HG02571 (cell line): Measurements from ENCODE around the gene SMARCA1.

Experiments
- ATAC-seq: cut with Tn5 transposase; IDR thresholded peaks from one replicate; pipeline ENCODE4 v1.9.1; 2021; ENCODE audit warnings: mild to moderate bottlenecking, moderate library complexity; ENCODE audit not compliant: unreplicated experiment

Gene SMARCA1

GRCh38 chrX:129529685-129530281 lies 6.5 kb upstream of the SMARCA1 start:
- ATAC-seq: no peak

GRCh38 chrX:129525896-129526295 lies 2.6 kb upstream of the SMARCA1 start:
- ATAC-seq: no peak

GRCh38 chrX:129525162-129525561 lies 1.9 kb upstream of the SMARCA1 start:
- ATAC-seq: no peak

GRCh38 chrX:129524250-129524850 lies 1.1 kb upstream of the SMARCA1 start:
- ATAC-seq: no peak

- no peak for ATAC-seq
Observed at GRCh38 chrX:129522184-129523078, 859 bp downstream of the SMARCA1 start.

- ATAC-seq: no peak
Observed at GRCh38 chrX:129520151-129520550, 3.1 kb downstream of the SMARCA1 start.

GRCh38 chrX:129516402-129516801 lies 6.9 kb downstream of the SMARCA1 start:
- no peak for ATAC-seq

GRCh38 chrX:129512409-129512808 lies 10.9 kb downstream of the SMARCA1 start:
- ATAC-seq: no peak

- ATAC-seq: no peak
Observed at GRCh38 chrX:129511689-129512088, 11.6 kb downstream of the SMARCA1 start.

GRCh38 chrX:129510331-129510730 lies 13.0 kb downstream of the SMARCA1 start:
- no peak for ATAC-seq

- ATAC-seq: no peak
Observed at GRCh38 chrX:129497146-129497843, 26.0 kb downstream of the SMARCA1 start.

GRCh38 chrX:129496625-129497024 lies 26.7 kb downstream of the SMARCA1 start:
- no peak for ATAC-seq

- no peak for ATAC-seq
Observed at GRCh38 chrX:129495900-129496299, 27.4 kb downstream of the SMARCA1 start.

- no peak for ATAC-seq
Observed at GRCh38 chrX:129494887-129495286, 28.4 kb downstream of the SMARCA1 start.

- ATAC-seq: no peak
Observed at GRCh38 chrX:129493643-129494042, 29.6 kb downstream of the SMARCA1 start.

GRCh38 chrX:129490330-129490729 lies 33.0 kb downstream of the SMARCA1 start:
- ATAC-seq: no peak

GRCh38 chrX:129488359-129488758 lies 34.9 kb downstream of the SMARCA1 start:
- ATAC-seq: no peak

- no peak for ATAC-seq
Observed at GRCh38 chrX:129480889-129481288, 42.4 kb downstream of the SMARCA1 start.

- ATAC-seq: no peak
Observed at GRCh38 chrX:129478516-129478915, 44.8 kb downstream of the SMARCA1 start.

GRCh38 chrX:129472116-129472515 lies 51.2 kb downstream of the SMARCA1 start:
- ATAC-seq: no peak

GRCh38 chrX:129462707-129463106 lies 60.6 kb downstream of the SMARCA1 start:
- ATAC-seq: no peak
